GM23338 (cell line): Measurements from ENCODE around the gene MTF1. TPM values are rescaled to one million over a fixed set of nuclear protein-coding genes. Genes with fewer than 3 reads are reported as not detected.
A peak's percentile ranks its signal among the peaks of the same experiment; 100 is the strongest.

ENCODE experiments used
- ATAC-seq: fragments of 200-7000 bp; cut with Tn5 transposase; 3 replicates; pipeline ENCODE4 v1.9.1; 2020
- DNase-seq: peaks from one replicate; pipeline ENCODE4 v3.0.0-alpha.2; 2015; ENCODE audit warnings: low spot score
- H2AFZ ChIP-seq: fragments of 200-600 bp; sonication (generic); 2 replicates; pipeline ENCODE4 v1.8.0; 2016; ENCODE audit warnings: antibody characterized with exemption, mild to moderate bottlenecking, moderate library complexity
- H3F3A ChIP-seq: fragments of 200-600 bp; sonication (generic); replicated peaks from 2 replicates; pipeline ENCODE4 v1.8.0; 2017; ENCODE audit warnings: antibody characterized with exemption, mixed run types, low read depth
- H3K27ac ChIP-seq: fragments of 200-600 bp; sonication (generic); 2 replicates; pipeline ENCODE4 v1.6.1; 2016; ENCODE audit warnings: low read depth
- H3K27me3 ChIP-seq: fragments of 200-600 bp; sonication (generic); 2 replicates; pipeline ENCODE4 v1.8.0; 2016; ENCODE audit warnings: mild to moderate bottlenecking, mixed run types, moderate library complexity; ENCODE audit not compliant: insufficient read depth
- H3K36me3 ChIP-seq: fragments of 200-600 bp; sonication (generic); 2 replicates; pipeline ENCODE4 v1.8.0; 2016; ENCODE audit warnings: mild to moderate bottlenecking; ENCODE audit not compliant: insufficient read depth
- H3K4me1 ChIP-seq: fragments of 200-600 bp; sonication (generic); 2 replicates; pipeline ENCODE4 v1.8.0; 2016; ENCODE audit warnings: mild to moderate bottlenecking, moderate library complexity; ENCODE audit not compliant: insufficient read depth
- H3K4me2 ChIP-seq: fragments of 200-600 bp; sonication (generic); 2 replicates; pipeline ENCODE4 v1.7.1; 2017; ENCODE audit warnings: mixed run types
- H3K4me3 ChIP-seq: fragments of 200-600 bp; sonication (generic); 2 replicates; pipeline ENCODE4 v1.6.1; 2016; ENCODE audit warnings: mixed run types
- H3K79me2 ChIP-seq: fragments of 200-600 bp; sonication (generic); replicated peaks from 2 replicates; pipeline ENCODE4 v1.8.0; 2017; ENCODE audit warnings: mild to moderate bottlenecking; ENCODE audit not compliant: insufficient read depth
- H3K9me2 ChIP-seq: fragments of 200-600 bp; sonication (generic); 2 replicates; pipeline ENCODE4 v1.8.0; 2017; ENCODE audit not compliant: insufficient read depth
- H4K20me1 ChIP-seq: fragments of 200-600 bp; sonication (generic); replicated peaks from 2 replicates; pipeline ENCODE4 v1.8.0; 2017; ENCODE audit warnings: mild to moderate bottlenecking; ENCODE audit not compliant: insufficient read depth
- H3K27ac Mint-ChIP-seq: 2 replicates; pipeline ENCODE4 v1.8.0; 2020; ENCODE audit warnings: inconsistent platforms, mild to moderate bottlenecking, moderate library complexity, mixed read lengths
- H3K27me3 Mint-ChIP-seq: 3 replicates; pipeline ENCODE4 v1.8.0; 2022; ENCODE audit warnings: low read depth, mild to moderate bottlenecking, moderate library complexity, mixed read lengths, inconsistent platforms; ENCODE audit not compliant: insufficient read depth, poor library complexity
- H3K36me3 Mint-ChIP-seq: 3 replicates; pipeline ENCODE4 v1.8.0; 2021; ENCODE audit warnings: low read depth, mild to moderate bottlenecking, inconsistent platforms, moderate library complexity, mixed read lengths
- H3K4me1 Mint-ChIP-seq: 3 replicates; pipeline ENCODE4 v1.8.0; 2020; ENCODE audit warnings: mild to moderate bottlenecking, inconsistent platforms, mixed read lengths
- H3K4me3 Mint-ChIP-seq: 3 replicates; pipeline ENCODE4 v1.8.0; 2021; ENCODE audit warnings: moderate library complexity, mild to moderate bottlenecking, inconsistent platforms, mixed read lengths
- H3K9me3 Mint-ChIP-seq: 3 replicates; pipeline ENCODE4 v1.8.0; 2020; ENCODE audit warnings: moderate library complexity, mild to moderate bottlenecking, inconsistent platforms, mixed read lengths
- CREB1 ChIP-seq: fragments of 250-450 bp; sonication (Bioruptor Pico); IDR thresholded peaks from 2 replicates; pipeline ENCODE4 v1.5.0; 2020; ENCODE audit warnings: low read depth, mild to moderate bottlenecking, moderate library complexity
- CTCF ChIP-seq, 2 experiments: fragments of 200-600 bp in 1 of 2; sonication (generic) in 1 of 2; conservative IDR thresholded peaks; 2 replicates each; pipeline versions ENCODE4 v1.5.1 to v1.6.1; 2016 to 2017; ENCODE audit warnings: antibody characterized with exemption in 2 of 2, low read depth in 2 of 2, mild to moderate bottlenecking in 2 of 2, moderate library complexity in 1 of 2
- ETS1 ChIP-seq: IDR thresholded peaks from 2 replicates; pipeline ENCODE4 v1.6.1; 2016; ENCODE audit warnings: antibody characterized with exemption
- EZH2 ChIP-seq: fragments of 200-600 bp; sonication (generic); IDR thresholded peaks from one replicate; pipeline ENCODE4 v1.8.0; 2017; ENCODE audit warnings: antibody characterized with exemption, mild to moderate bottlenecking, low read depth; ENCODE audit not compliant: unreplicated experiment
- EZH2phosphoT487 ChIP-seq: fragments of 200-600 bp; sonication (generic); IDR thresholded peaks from one replicate; pipeline ENCODE4 v1.8.1; 2018; ENCODE audit warnings: antibody characterized with exemption; ENCODE audit not compliant: unreplicated experiment
- JUNB ChIP-seq: IDR thresholded peaks from one replicate; pipeline ENCODE4 v1.6.1; 2016; ENCODE audit warnings: antibody characterized with exemption; ENCODE audit not compliant: unreplicated experiment
- NANOG ChIP-seq: IDR thresholded peaks from 2 replicates; pipeline ENCODE4 v1.6.1; 2016; ENCODE audit warnings: antibody characterized with exemption, borderline replicate concordance
- POLR2AphosphoS5 ChIP-seq: IDR thresholded peaks from 2 replicates; pipeline ENCODE4 v1.6.1; 2016; ENCODE audit warnings: antibody characterized with exemption, low read depth
- STAT1 ChIP-seq: IDR thresholded peaks from one replicate; pipeline ENCODE4 v1.6.1; 2016; ENCODE audit warnings: antibody characterized with exemption; ENCODE audit not compliant: unreplicated experiment
- ZNF114 ChIP-seq: fragments of 250-450 bp; sonication (Bioruptor Pico); IDR thresholded peaks from 2 replicates; pipeline ENCODE4 v1.5.0; 2020; ENCODE audit warnings: mild to moderate bottlenecking, moderate library complexity
- ZNF331 ChIP-seq: fragments of 250-450 bp; sonication (Bioruptor Pico); IDR thresholded peaks from 2 replicates; pipeline ENCODE4 v1.5.0; 2020; ENCODE audit warnings: low read depth, mild to moderate bottlenecking, moderate library complexity
- polyA plus RNA-seq: library from polyadenylated mRNA; unstranded; fragments of >200 nt; fragmentation: Nextera tagmentation; extraction: Ambion mirVana; gene quantifications from 2 replicates; pipeline ENCODE4 v1.2.1, GENCODE V29; 2016
- total RNA-seq: library from RNA; depleted of rRNA; stranded (reverse); fragments of >200 nt; shearing (Covaris generic); gene quantifications from 2 replicates; pipeline ENCODE4 v1.2.3, GENCODE V29; 2014

MTF1 gene
- total and polyA plus RNA-seq, 2 experiments from 2014 or later = 4.5 to 5.6 TPM

GRCh38 chr1:37763791-37764413 lies 95.5 kb downstream of the MTF1 start:
- H3K9me2 ChIP-seq = no peaks in the 10 kb centered on the region
- H3K4me3 ChIP-seq = peak overlapping the region; percentile 66; the same call in 1 of the 2 replicates
- DNase-seq = no peak

GRCh38 chr1:37762516-37762915 lies 96.9 kb downstream of the MTF1 start:
- DNase-seq = no peak
- no peak for ATAC-seq
- peaks cover 19% of the 10 kb centered on the region for H3K4me1 ChIP-seq
- no peak for TF ChIP-seq EZH2
- no peak for TF ChIP-seq ZNF114 (CRISPR knock-in tag)
- no peak for TF ChIP-seq EZH2phosphoT487
- no peak for TF ChIP-seq STAT1
- H3K4me3 ChIP-seq = no peak overlapping the region
- Mint-ChIP-seq H3K9me3 (no peaks in the 10 kb centered on the region), H3K36me3 (no peaks in the 10 kb centered on the region), H3K4me3 (no peak overlapping the region), H3K27ac (no peak overlapping the region), H3K27me3 (peaks cover 59% of the 10 kb centered on the region), H3K4me1 (peaks cover 28% of the 10 kb centered on the region)
- no peaks in the 10 kb centered on the region; the same call in 1 of the 2 replicates for H4K20me1 ChIP-seq
- no peaks in the 10 kb centered on the region for H3K79me2 ChIP-seq
- peaks cover 91% of the 10 kb centered on the region for H3K27me3 ChIP-seq
- H2AFZ ChIP-seq = no peak overlapping the region
- no peak overlapping the region for H3K4me2 ChIP-seq
- no peak overlapping the region for H3K27ac ChIP-seq
- H3K9me2 ChIP-seq = no peaks in the 10 kb centered on the region
- 0 out of 2 replicates have a peak, but pooled peaks cover 2% of the 10 kb centered on the region for H3F3A ChIP-seq
- no peaks in the 10 kb centered on the region for H3K36me3 ChIP-seq

More at GRCh38 chr1:37763791-37764413, 95.5 kb downstream of the MTF1 start:
- Mint-ChIP-seq H3K9me3 (no peaks in the 10 kb centered on the region), H3K4me3 (peak overlapping the region; percentile 74), H3K27ac (no peak overlapping the region), H3K4me1 (peaks cover 28% of the 10 kb centered on the region), H3K27me3 (peaks cover 59% of the 10 kb centered on the region), H3K36me3 (no peaks in the 10 kb centered on the region)
- no peak for TF ChIP-seq ETS1
- no peak for TF ChIP-seq CTCF (conservative IDR thresholded peaks at IDR 0.05; ENCODE audit: low read depth in 2 of 2)
- TF ChIP-seq POLR2AphosphoS5 = no peak
- TF ChIP-seq NANOG = no peak
- TF ChIP-seq EZH2phosphoT487 = no peak
- no peak for TF ChIP-seq JUNB
- no peak for TF ChIP-seq ZNF331 (CRISPR knock-in tag)
- no peak for TF ChIP-seq CREB1 (CRISPR knock-in tag)
- no peaks in the 10 kb centered on the region; the same call in 1 of the 2 replicates for H4K20me1 ChIP-seq
- 0 out of 2 replicates have a peak, but pooled peaks cover 2% of the 10 kb centered on the region for H3F3A ChIP-seq
- H3K27ac ChIP-seq = no peak overlapping the region
- H3K36me3 ChIP-seq = no peaks in the 10 kb centered on the region
- H3K4me1 ChIP-seq = peaks cover 19% of the 10 kb centered on the region
- peaks cover 91% of the 10 kb centered on the region for H3K27me3 ChIP-seq
- no peaks in the 10 kb centered on the region for H3K79me2 ChIP-seq
- peak overlapping the region; percentile 93 for H3K4me2 ChIP-seq
- ATAC-seq = no peak
- no peak overlapping the region for H2AFZ ChIP-seq
